ENCODE results near the gene HAPLN2. TPM values are rescaled to one million over a fixed set of nuclear protein-coding genes. Genes with fewer than 3 reads are reported as not detected.
"Not testable (repeated sequence)": the region's sequence is repeated elsewhere in the genome, so short reads cannot be mapped to it uniquely, and the experiment has no call there.

The HAPLN2 gene
- total RNA-seq, 1 experiment from 2014 or later: 0.26 TPM

- DNase-seq (ENCODE audit: low spot score): peak; percentile 74
Observed at GRCh38 chr1:156591432-156592157, 27.6 kb upstream of the HAPLN2 start, which contains the start of gene NAXE. TSS of gene NAXE (plus strand) at chr1:156591776. CDS start at chr1:156591805, 29 bp downstream.

GRCh38 chr1:156592158-156592909 lies 26.9 kb upstream of the HAPLN2 start:
- no peak for DNase-seq (ENCODE audit: low spot score)

GRCh38 chr1:156592910-156593660 lies 26.1 kb upstream of the HAPLN2 start:
- no peak for DNase-seq (ENCODE audit: low spot score)

GRCh38 chr1:156593661-156593989 lies 25.6 kb upstream of the HAPLN2 start:
- no peak for DNase-seq (ENCODE audit: low spot score)

GRCh38 chr1:156594190-156594589 lies 25.0 kb upstream of the HAPLN2 start:
- DNase-seq (ENCODE audit: low spot score): no peak

- no peak for DNase-seq (ENCODE audit: low spot score)
Observed at GRCh38 chr1:156595016-156595415, 24.2 kb upstream of the HAPLN2 start.

- no peak for DNase-seq (ENCODE audit: low spot score)
Observed at GRCh38 chr1:156596426-156596825, 22.8 kb upstream of the HAPLN2 start.

GRCh38 chr1:156598125-156598524 lies 21.1 kb upstream of the HAPLN2 start:
- no peak for DNase-seq (ENCODE audit: low spot score)

- no peak for DNase-seq (ENCODE audit: low spot score)
Observed at GRCh38 chr1:156598731-156599432, 20.3 kb upstream of the HAPLN2 start.

- DNase-seq (ENCODE audit: low spot score): no peak
Observed at GRCh38 chr1:156599811-156600210, 19.4 kb upstream of the HAPLN2 start.

- DNase-seq (ENCODE audit: low spot score): peak; percentile 60
Observed at GRCh38 chr1:156600733-156601121, 18.5 kb upstream of the HAPLN2 start.

- DNase-seq (ENCODE audit: low spot score): peak; percentile 93
Observed at GRCh38 chr1:156601122-156601830, 17.9 kb upstream of the HAPLN2 start, which contains the start of gene GPATCH4. TSS of gene GPATCH4 (minus strand) at chr1:156601479.

- DNase-seq (ENCODE audit: low spot score): no peak
Observed at GRCh38 chr1:156601892-156602291, 17.3 kb upstream of the HAPLN2 start.

- DNase-seq (ENCODE audit: low spot score): no peak
Observed at GRCh38 chr1:156602557-156602993, 16.6 kb upstream of the HAPLN2 start.

- DNase-seq (ENCODE audit: low spot score): not testable (repeated sequence)
Observed at GRCh38 chr1:156607344-156607743, 11.9 kb upstream of the HAPLN2 start.

GRCh38 chr1:156608036-156608674 lies 11.1 kb upstream of the HAPLN2 start:
- DNase-seq (ENCODE audit: low spot score): peak; percentile 93

GRCh38 chr1:156608981-156609380 lies 10.2 kb upstream of the HAPLN2 start:
- no peak for DNase-seq (ENCODE audit: low spot score)

GRCh38 chr1:156610072-156610471 lies 9.1 kb upstream of the HAPLN2 start:
- not testable (repeated sequence) for DNase-seq (ENCODE audit: low spot score)

GRCh38 chr1:156612666-156613065 lies 6.5 kb upstream of the HAPLN2 start:
- no peak for DNase-seq (ENCODE audit: low spot score)

- no peak for DNase-seq (ENCODE audit: low spot score)
Observed at GRCh38 chr1:156615946-156616345, 3.3 kb upstream of the HAPLN2 start.

GRCh38 chr1:156616463-156616862 lies 2.8 kb upstream of the HAPLN2 start:
- peak; percentile 94 for DNase-seq (ENCODE audit: low spot score)
